ENCODE measurements around the gene SLX9. TPM values are rescaled to one million over a fixed set of nuclear protein-coding genes. Genes with fewer than 3 reads are reported as not detected.
A peak's percentile ranks its signal among the peaks of the same experiment; 100 is the strongest.

The SLX9 gene
- total RNA-seq, 1 experiment from 2014 or later = 80.1 TPM

- BruUV-seq (replicated peaks) = no TSS peak
- Histone ChIP-seq H3F3A (ENCODE audit: low read length, unreplicated experiment) (no peaks in the 10 kb centered on the region), H2AFZ (ENCODE audit: low read length) (no peak overlapping the region), H4K20me1 (ENCODE audit: low read length) (no peaks in the 10 kb centered on the region), H3K27ac (ENCODE audit: low read length) (no peak overlapping the region), H3K27me3 (ENCODE audit: low read length) (no peaks in the 10 kb centered on the region), H3K36me3 (ENCODE audit: low read depth, low read length) (no peaks in the 10 kb centered on the region), H3K4me3 (ENCODE audit: low read length) (no peak overlapping the region), H3K9me3 (ENCODE audit: low read length) (0 out of 2 replicates have a peak, but pooled peaks cover 4% of the 10 kb centered on the region), H3K4me2 (ENCODE audit: low read length) (no peak overlapping the region), H3K4me1 (ENCODE audit: insufficient read depth, low read length) (peaks cover 10% of the 10 kb centered on the region), H3K9ac (ENCODE audit: low read length) (no peak overlapping the region), H3K9me2 (replicated peaks; ENCODE audit: low read length) (no peaks in the 10 kb centered on the region), H3K79me2 (ENCODE audit: low read length) (no peaks in the 10 kb centered on the region)
- TF ChIP-seq CTCF (conservative IDR thresholded peaks at IDR 0.05; ENCODE audit: low read depth, low read length) (no peak), EZH2 (IDR thresholded peaks at IDR 0.05; ENCODE audit: low read length, unreplicated experiment) (no peak), EZH2phosphoT487 (IDR thresholded peaks at IDR 0.05; ENCODE audit: borderline replicate concordance, low read length) (no peak)
- ChIA-PET CTCF (no interaction called here), POLR2A (ENCODE audit: unreplicated experiment) (no interaction called here)
- ATAC-seq = no peak
- intact Hi-C loops (cut with micrococcal nuclease) = no loop called here
- DNase-seq = no peak
Observed at GRCh38 chr21:45006536-45007095, 66.8 kb downstream of the SLX9 start.

- Histone ChIP-seq H2AFZ (ENCODE audit: low read length) (no peak overlapping the region), H3K4me1 (ENCODE audit: insufficient read depth, low read length) (peaks cover 30% of the 10 kb centered on the region), H3K9ac (ENCODE audit: low read length) (no peak overlapping the region), H3K4me3 (ENCODE audit: low read length) (no peak overlapping the region), H3K4me2 (ENCODE audit: low read length) (no peak overlapping the region), H3K36me3 (ENCODE audit: low read depth, low read length) (no peaks in the 10 kb centered on the region), H3F3A (ENCODE audit: low read length, unreplicated experiment) (no peaks in the 10 kb centered on the region), H3K27ac (ENCODE audit: low read length) (no peak overlapping the region), H4K20me1 (ENCODE audit: low read length) (no peaks in the 10 kb centered on the region), H3K27me3 (ENCODE audit: low read length) (no peaks in the 10 kb centered on the region), H3K79me2 (ENCODE audit: low read length) (no peaks in the 10 kb centered on the region), H3K9me3 (ENCODE audit: low read length) (0 out of 2 replicates have a peak, but pooled peaks cover 4% of the 10 kb centered on the region), H3K9me2 (replicated peaks; ENCODE audit: low read length) (no peaks in the 10 kb centered on the region)
- ATAC-seq = no peak
- TF ChIP-seq CTCF (conservative IDR thresholded peaks at IDR 0.05; ENCODE audit: low read depth, low read length) (no peak), EZH2 (IDR thresholded peaks at IDR 0.05; ENCODE audit: low read length, unreplicated experiment) (no peak), EZH2phosphoT487 (IDR thresholded peaks at IDR 0.05; ENCODE audit: borderline replicate concordance, low read length) (no peak)
- POLR2A ChIA-PET (ENCODE audit: unreplicated experiment) = no interaction called here
- BruUV-seq (replicated peaks) = no TSS peak
- intact Hi-C loops (cut with micrococcal nuclease) = loop anchor here (5.0 kb wide), 1 partner anchor 118 kb away; no protein-coding TSS in a partner anchor
- DNase-seq = no peak
- CTCF ChIA-PET = no interaction called here
Observed at GRCh38 chr21:45009616-45010015, 69.8 kb downstream of the SLX9 start.

GRCh38 chr21:45010096-45010495 lies 70.3 kb downstream of the SLX9 start:
- BruUV-seq (replicated peaks) = no TSS peak
- no peaks in the 10 kb centered on the region for H3F3A ChIP-seq (ENCODE audit: low read length, unreplicated experiment)
- no peak overlapping the region for H3K4me3 ChIP-seq (ENCODE audit: low read length)
- H2AFZ ChIP-seq (ENCODE audit: low read length) = no peak overlapping the region
- no peaks in the 10 kb centered on the region for H3K79me2 ChIP-seq (ENCODE audit: low read length)
- no peaks in the 10 kb centered on the region for H3K9me2 ChIP-seq (replicated peaks; ENCODE audit: low read length)
- no peak for TF ChIP-seq EZH2 (IDR thresholded peaks at IDR 0.05; ENCODE audit: low read length, unreplicated experiment)
- TF ChIP-seq EZH2phosphoT487 (IDR thresholded peaks at IDR 0.05; ENCODE audit: borderline replicate concordance, low read length) = no peak
- TF ChIP-seq CTCF (conservative IDR thresholded peaks at IDR 0.05; ENCODE audit: low read depth, low read length) = no peak
- H4K20me1 ChIP-seq (ENCODE audit: low read length) = no peaks in the 10 kb centered on the region
- intact Hi-C loops (cut with micrococcal nuclease) = loop anchor here (5.0 kb wide), 1 partner anchor 117 kb away; no protein-coding TSS in a partner anchor
- no peak overlapping the region for H3K27ac ChIP-seq (ENCODE audit: low read length)
- no peak overlapping the region for H3K4me2 ChIP-seq (ENCODE audit: low read length)
- peaks cover 26% of the 10 kb centered on the region for H3K4me1 ChIP-seq (ENCODE audit: insufficient read depth, low read length)
- CTCF ChIA-PET = no interaction called here
- DNase-seq = peak; percentile 16
- POLR2A ChIA-PET (ENCODE audit: unreplicated experiment) = interaction anchor here (0.7 kb wide), 1 partner anchor 61 kb away, joined by 5 read pairs; no protein-coding TSS in a partner anchor
- H3K27me3 ChIP-seq (ENCODE audit: low read length) = no peaks in the 10 kb centered on the region
- no peak overlapping the region for H3K9ac ChIP-seq (ENCODE audit: low read length)
- H3K9me3 ChIP-seq (ENCODE audit: low read length) = 0 out of 2 replicates have a peak, but pooled peaks cover 4% of the 10 kb centered on the region
- no peak for ATAC-seq
- no peaks in the 10 kb centered on the region for H3K36me3 ChIP-seq (ENCODE audit: low read depth, low read length)
